ENCODE data around the gene IL4R.
"Not testable (repeated sequence)": the region's sequence is repeated elsewhere in the genome, so short reads cannot be mapped to it uniquely, and the experiment has no call there.

The IL4R gene

DNA sequence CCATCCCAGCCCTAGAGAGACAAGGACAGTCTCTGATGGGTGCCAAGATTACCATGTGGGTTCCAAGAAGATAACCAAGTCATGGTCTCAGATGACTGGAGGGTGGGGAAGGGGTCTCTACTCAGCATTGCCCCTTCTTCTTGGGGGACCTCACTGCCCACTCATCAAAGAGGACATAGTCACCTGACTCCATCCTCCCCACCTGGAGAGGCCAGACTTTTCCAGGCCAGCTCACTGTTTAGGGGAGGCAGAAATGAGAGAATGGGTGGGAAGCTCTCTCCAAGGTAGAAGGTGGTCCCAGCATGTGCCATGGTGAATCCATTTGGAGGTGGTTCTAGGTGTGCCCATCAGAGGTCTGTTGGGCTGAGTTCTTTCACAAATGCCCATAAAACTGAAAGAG is 67.5 kb downstream of the IL4R start:
- DNase-seq (ENCODE audit: low read depth in 2 of 2): no peak

DNA sequence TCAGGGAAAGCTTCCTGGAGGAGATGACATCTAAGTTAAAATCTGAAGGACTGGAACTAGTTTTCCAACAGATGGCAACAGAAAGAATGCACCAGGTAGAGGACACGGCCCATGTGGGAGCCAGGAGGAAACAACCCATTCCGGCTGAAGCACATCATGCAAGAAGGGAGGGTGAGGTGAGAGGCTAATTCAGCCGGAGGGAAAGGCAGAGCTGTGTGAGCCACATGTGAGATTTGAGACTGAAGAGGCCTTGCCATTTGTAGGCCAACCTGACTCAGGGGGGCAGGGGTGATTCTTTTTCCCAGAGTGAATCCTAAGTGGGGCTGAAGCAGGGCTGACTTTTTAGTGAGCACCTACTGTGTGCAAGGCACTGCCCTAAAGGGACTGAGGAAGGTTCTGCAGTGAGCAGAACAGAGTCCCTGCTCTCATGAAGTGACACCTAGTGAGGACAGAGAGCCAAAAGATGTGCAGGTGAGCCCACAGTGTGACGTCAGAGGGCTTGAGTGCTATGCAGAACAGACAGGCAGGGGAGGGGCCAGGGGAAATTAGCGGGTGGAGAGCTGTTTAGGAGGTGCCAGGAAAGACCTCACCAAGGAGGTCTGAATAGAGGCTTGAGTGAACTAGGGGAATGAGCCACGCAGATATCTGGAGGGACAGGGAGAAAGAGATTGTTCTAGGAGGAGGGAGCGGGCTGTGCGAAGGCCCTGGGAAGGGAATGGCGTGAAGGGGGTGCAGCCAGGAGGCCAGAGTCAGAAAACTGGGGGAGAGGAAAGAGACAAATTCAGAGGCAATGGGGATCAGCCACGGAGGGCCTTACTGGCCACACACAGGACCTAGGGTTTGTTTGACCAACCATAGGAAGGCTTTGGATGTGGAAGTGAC is 68.4 kb downstream of the IL4R start:
- no peak for DNase-seq (ENCODE audit: low read depth in 2 of 2)

DNA sequence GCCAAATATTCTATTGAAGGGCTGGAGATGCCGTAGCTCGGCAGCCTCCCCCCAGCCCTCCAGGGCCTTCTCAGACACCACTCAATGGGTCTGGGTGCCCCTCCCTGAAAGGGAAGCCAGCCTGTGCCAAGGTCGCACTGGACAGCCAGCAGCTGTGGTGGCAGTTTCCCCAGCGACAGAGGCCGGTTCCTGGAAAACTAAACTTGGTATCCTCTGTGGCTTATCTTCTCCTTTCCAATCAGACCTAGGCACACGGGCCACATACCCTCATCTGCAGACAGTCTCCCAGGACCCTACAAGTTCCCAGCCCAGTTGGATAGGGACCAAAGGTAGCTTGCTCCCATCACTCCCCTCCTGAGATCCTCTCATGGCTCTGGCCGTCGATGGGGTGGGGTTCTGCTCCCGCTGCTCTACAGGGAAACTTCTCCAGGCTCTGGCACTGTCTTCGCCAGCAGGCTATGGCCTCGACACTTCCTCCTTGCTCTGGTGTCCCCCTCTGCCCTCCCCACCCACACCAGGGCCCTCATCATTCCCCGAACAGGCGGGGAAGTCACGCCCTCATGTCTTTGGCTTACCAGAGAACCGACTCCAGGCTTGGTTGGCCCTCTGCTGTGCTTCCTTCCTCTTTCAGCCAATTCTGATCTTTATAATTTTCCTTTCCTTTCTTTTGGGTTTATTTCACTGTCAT is 69.9 kb downstream of the IL4R start:
- no peak for DNase-seq (ENCODE audit: low read depth in 2 of 2)

DNA sequence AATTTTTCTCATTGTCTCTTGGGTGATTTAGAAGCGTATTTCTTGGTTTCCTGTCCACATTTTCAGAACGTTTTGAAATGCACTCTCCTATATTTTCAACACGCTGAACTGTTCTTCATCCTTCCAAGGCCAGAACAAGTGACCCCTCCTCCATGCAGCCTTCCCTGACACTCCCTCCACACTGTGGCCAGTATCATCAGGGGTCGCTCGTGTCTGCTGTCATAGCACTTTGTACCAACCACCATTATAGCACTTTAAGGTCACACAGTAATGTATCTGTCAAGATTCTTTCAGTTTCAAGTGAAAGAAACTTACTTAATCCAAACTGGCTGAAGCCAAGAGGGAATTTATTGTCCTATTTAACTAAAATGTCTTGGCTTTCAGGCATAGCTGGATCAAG is 70.7 kb downstream of the IL4R start:
- no peak for DNase-seq (ENCODE audit: low read depth in 2 of 2)

DNA sequence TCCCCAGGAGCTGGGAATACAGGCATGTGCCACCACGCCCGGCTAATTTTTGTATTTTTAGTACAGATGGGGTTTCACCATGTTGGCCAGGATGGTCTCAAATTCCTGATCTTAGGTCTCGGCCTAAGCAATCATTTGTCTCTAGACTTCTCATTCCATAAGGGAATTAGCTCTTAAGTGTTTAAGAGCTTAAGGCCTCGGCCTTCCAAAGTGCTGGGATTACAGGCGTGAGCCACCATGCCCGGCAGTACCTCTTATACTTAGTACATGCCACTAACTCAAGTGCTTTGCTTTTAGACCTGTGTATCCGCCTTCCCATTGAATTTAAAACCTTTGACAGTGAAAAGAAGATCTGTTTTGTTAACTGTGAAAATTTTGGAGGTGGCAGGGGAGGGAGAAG is 71.6 kb downstream of the IL4R start:
- no peak for DNase-seq (ENCODE audit: low read depth in 2 of 2)

DNA sequence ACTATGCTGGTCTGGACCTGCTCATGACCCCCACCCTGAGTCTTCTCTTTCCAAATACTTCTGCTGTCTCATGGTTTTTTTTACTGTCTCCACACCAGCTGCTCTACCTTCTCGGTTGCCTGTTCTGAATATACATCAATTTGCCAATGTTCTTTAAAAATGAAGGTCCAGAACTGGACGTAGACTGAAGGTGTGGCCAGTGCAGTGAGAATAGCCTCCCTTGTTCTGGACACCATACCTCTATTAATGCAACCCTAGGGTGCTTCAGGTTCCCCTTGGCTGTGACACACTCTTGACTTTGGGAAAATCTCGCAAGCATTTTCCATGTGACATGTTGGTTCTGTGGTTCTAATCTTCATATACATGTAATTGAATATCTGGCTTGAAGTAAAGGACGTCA is 72.9 kb downstream of the IL4R start:
- no peak for DNase-seq (ENCODE audit: low read depth in 2 of 2)

DNA sequence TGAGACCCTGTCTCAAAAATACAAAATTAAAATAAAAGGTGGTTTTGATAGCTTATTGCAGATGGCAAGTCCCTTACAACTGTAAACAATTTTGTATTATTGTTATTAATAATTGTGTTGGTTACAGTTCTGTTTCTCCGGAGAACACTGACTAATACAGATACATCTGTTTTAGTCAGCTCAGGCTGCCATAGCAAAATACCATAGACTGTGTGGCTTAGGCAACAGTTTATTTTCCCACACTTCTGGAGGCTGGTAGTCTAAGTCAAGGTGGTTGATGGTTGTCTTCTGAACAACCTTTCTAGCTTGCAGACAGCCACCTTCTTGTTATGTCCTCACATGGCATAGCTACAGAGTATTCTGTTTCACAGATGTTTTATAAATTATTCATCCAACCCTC is 74.0 kb downstream of the IL4R start:
- DNase-seq (ENCODE audit: low read depth in 2 of 2): no peak

DNA sequence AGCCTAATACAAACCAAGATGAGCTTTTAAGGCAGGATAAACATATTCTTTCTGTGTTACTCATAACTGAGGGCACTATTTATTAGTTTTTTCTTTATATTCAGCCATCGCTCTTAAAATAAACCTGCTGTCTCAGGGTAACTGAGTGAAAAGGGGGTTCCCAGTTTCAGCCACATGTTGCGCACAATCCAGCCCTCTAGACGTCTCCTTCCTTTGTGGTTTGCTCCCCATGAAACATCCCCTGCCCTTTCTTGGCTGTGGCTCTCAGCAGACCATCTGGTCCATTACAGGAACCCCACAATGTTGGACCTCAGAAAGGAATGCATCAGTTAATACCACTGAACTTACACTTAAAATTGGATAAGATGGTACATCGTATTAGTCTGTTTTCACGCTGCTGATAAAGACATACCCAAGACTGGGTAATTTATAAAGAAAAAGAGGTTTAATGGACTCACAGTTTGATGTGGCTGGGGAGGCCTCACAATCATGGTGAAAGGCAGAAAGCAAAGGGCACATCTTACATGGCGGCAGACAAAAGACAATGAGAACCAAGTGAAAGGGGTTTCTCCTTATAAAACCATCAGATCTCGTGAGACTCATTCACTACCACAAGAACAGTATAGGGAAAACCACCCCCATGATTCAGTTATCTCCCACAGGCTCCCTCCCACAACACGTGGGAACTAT is 75.6 kb downstream of the IL4R start:
- DNase-seq (ENCODE audit: low read depth in 2 of 2): no peak

DNA sequence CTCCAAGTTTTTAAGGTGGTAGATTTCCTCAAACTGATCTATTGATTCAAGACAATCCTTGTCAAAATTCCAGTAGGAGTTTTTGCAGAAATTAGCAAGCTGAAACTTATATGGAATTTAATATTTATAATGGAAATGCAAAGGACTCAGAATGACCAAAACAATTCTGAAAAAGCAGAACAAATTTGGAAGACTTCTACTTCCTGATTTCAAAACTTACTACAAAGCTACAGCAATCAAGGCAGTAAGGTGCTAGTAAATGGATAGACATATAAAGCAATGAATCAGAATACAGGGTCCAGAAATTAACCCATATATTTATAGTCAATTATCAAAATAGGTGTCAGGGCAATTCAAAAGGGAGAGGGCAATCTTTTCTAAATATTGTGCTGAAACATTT is 76.4 kb downstream of the IL4R start:
- no peak for DNase-seq (ENCODE audit: low read depth in 2 of 2)

DNA sequence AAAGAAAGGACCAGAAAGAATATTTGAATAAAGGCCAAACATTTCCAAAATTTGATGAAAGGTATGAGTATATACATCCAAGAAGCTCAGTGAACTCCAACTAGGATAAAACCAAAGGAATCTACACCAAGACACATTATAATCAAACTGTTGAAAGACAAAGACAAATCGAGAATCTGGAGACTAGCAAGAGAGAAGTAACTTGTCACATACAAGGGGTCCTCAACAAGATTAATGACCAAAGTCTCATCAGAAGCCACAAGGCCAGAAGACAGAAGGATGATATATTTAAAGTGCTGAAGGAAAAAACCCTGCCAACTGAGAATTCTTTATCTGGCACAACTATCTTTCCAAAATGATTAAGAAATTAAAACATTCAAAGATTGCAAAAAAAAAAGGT is 78.9 kb downstream of the IL4R start:
- DNase-seq (ENCODE audit: low read depth in 2 of 2): no peak

DNA sequence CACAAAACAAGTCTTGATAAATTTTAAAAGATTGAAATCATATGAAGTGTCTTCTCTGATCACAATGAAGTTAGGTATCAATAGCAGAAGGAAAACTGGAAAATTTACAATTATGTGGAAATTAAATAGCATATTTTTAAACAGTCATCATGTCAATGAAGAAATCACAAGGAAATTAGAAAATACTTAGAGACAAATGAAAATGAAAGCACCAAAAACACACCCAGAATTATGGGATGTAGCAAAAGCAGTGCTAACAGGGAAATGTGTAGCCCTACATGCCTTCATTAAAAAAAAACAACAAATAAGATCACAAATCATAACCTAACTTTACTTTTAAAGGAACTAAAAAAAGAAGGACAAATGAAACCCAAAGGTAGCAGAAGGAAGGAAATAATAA is 80.7 kb downstream of the IL4R start:
- no peak for DNase-seq (ENCODE audit: low read depth in 2 of 2)

DNA sequence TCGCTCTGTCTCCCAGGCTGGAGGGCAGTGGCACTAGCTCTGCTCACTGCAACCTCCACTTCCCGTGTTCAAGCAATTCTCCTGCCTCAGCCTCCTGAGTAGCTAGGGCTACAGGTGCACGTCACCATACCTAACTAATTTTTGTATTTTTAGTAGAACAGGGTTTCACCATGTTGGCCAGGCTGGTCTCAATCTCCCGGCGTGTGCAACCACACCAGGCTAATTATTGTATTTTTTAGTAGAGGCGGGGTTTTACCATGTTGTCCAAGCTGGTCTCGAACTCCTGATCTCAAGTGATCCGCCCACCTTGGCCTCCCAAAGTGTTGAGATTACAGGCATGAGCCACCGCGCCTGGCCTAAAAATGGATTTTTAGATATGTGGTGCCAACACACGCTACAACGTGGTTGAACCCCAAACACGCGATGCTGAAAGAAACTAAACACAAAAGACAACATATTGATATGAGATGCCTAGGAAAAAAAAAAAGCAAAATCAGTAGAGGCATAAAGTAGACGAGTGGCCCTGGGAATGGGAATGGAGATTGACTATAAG is 84.6 kb downstream of the IL4R start:
- not testable (repeated sequence) for DNase-seq (ENCODE audit: low read depth in 2 of 2)

DNA sequence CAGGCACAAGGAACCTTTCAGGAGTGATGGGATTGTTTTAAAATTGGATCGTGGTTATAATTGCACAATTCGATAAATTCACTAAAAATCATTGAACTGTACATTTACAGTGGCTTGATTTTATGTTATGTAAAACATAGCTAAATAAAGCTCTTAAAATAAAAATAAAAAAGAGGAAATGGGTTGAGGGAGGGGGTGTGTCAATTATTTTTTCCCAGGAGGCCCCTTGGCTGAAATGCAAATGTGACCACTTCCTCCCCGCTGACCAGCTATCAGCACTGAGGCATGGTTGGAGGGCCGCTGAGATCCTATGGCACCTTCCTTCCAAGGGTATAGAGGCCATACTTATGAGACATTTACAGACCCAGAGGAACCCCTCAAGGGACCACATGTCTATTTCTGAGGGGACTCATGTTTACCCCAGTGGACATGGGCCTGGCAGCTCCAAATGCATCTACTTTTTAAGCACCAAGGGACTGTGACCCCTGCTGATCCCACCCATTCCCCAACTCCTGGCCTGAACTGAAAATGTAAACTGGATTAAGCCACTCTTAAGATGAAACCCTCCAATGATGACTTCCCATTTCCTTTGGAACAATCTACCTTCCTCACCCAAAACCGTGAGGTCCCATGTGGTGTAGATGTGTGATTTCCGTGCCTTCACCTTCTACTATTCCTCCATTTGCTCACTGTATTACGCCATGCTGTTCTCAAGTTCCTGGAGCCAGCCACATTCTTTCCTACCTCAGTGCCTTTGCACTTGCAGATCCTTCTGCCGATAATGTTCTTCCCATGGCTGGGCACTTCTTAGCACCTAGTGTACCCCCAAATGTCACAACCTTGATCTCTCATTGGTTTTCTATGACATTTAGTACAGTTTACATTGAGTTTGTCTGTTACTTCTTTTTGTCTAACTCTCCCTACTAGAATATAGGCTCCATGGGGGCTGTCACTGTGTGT is 85.4 kb downstream of the IL4R start:
- no peak for DNase-seq (ENCODE audit: low read depth in 2 of 2)

DNA sequence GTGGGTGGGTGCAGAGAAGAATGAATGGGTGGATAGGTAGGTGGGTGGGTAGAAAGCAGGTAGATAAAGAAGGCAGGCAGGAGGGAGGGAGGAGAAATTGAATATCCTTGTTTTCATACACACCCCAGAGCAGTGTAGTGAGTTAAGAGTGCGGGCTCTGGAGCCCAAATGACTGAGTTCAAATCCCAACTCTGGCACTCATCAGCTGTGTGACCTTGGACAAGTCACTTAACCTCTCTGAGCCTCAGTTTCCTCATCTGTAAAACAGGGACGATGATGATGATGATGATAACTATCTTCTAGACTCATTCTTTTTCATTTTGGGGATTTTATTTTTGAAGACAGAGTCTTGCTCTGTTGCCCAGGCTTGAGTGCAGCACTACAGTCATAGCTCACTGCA is 86.2 kb downstream of the IL4R start:
- no peak for DNase-seq (ENCODE audit: low read depth in 2 of 2)

DNA sequence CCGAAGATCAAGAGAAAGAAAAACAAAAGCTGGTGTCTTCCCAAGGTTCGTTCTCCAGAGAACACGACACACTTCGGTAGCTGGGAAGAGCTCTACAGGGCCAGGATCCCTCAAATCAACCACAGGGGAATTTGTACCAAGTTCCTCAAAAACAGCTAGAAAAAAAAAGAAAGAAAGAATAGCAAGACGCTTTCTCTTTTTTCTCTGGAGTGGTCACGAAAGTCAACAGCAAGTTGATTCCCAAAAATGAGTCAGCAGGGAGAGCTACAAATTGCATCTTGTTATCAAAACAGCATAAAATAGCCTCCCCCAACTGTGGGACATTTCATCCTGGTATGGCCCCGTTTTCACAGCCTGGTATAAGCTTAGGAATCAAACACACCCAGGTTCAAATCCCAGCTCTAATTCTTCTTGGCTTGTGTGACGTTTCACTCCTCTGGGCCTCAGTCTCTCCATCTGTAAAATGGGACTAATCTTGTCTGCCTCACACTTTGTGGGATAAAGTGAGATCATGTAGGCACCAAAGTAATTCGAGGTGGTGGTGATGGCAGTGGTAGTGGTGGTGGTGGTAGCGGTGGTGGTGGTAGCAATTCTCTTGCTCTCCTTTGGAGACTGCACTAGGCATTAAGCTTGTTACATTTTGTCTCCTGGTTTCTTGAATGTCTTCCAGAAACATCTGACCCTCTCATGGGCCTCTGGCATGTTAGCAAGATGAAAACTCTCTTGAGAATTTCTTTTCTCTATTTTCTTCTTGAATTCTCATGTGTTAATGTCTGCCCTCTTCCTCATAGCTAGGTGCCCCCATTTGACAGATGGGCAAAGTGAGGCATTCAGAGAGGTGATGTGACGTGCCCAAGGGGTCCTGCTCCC is 87.2 kb downstream of the IL4R start:
- DNase-seq (ENCODE audit: low read depth in 2 of 2): no peak

DNA sequence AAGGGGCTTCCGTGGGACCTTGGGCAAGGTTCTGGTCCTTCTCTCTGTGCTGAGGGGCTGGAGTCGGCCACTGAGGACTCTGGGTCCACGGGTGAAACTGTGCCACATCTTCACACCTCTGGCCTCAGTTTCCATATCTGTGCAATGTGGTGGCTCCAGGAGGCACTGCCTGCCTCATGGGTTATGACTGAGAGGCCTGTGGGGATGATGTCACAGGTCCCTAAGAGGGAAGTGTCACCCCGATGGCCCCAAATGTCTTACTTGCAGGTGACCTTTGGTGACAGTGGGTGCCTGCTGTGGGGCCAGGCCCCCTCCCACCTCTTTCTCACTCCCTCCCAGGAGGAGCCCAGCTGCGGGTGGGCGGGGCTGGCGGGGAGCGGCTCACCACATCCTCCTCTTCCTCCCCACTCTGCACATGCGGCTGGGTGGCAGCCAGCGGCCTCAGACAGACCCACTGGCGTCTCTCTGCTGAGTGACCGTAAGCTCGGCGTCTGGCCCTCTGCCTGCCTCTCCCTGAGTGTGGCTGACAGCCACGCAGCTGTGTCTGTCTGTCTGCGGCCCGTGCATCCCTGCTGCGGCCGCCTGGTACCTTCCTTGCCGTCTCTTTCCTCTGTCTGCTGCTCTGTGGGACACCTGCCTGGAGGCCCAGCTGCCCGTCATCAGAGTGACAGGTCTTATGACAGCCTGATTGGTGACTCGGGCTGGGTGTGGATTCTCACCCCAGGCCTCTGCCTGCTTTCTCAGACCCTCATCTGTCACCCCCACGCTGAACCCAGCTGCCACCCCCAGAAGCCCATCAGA is 88.2 kb downstream of the IL4R start, which contains the start of gene IL21R:
Gene IL21R (plus strand): TSS at position 407 of the 801 bp plus-strand sequence. CDS start 27,898 bp downstream, outside the sequence.
- DNase-seq (ENCODE audit: low read depth in 2 of 2): peak; percentile 75 to 78

DNA sequence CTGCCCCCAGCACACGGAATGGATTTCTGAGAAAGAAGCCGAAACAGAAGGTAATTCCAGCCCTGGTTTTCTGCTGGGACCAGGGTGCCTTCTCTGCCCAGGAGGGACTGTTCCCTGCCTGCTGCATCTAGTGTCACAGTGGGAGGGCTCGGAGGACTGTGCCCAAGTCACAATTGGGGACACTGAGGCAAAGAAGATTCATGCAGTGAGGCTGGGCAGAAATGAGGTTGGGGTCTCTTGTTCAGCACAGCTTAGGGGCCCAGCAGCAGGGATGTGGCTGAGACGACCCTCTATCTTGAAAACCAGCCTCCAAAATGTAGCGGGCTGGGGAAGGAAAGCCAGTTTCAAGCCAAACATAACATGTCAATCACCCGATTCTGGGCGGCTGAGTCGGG is 88.8 kb downstream of the IL4R start:
- no peak for DNase-seq (ENCODE audit: low read depth in 2 of 2)

DNA sequence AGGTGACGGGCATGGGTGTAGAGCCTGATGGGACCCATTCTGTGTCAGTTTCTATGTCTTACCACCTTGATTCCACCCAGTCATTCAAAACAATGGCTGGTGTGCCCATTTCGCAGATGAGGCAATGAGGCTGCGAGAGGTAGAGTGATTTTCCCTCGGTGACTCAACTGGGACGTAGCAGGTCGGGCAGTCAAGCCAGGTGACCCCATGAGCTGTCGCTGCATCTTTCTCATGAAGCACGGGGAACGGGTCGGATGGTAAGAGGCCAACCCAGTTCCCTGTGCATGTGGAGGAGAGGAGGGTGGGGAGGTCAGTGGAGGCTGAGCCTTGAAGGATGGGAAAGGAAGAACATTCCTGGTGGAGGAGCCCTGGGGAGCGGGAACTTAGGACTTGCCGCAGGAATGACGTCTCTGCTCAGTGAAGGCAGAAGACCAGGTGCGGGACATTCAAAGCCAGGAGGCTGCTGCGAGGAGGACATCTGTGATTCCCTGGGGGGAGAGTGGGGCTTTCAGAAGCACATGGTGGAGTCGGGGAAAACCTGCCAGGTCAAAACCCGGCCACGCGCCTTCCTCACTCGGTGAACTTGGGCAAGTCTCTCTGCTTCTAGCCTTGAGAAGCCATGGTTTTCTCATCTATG is 89.3 kb downstream of the IL4R start:
- peak in 1 of 2 donors; percentile 37 for DNase-seq (ENCODE audit: low read depth in 2 of 2)

DNA sequence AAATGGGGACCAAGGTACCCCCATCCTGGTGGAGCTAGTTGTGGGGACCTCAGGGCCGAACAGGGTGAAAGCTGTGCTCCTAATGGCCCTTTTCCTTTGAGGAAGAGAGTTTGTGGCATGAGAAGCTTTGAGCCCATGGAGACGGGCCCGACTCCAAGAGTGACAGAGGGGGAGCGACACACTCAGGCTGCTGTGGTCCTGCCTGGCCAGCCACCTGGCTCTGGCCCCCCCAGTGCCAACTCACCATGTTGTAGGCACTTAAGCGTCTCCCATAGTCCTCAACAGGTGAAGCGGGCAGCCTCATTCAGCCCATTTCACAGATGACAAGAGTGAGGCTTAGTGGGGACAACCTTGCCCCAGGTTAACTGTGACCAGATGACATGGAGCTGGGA is 89.8 kb downstream of the IL4R start:
- no peak for DNase-seq (ENCODE audit: low read depth in 2 of 2)

Measured in stimulated activated CD4-positive, alpha-beta T cell treated with anti-CD3 and anti-CD28 coated beads, Interleukin-4, amount 100 ng/mL, for 48 hours (primary cell).